Measurements from ENCODE around the gene WDR37. TPM values are rescaled to one million over a fixed set of nuclear protein-coding genes. Genes with fewer than 3 reads are reported as not detected.

WDR37 gene
- total RNA-seq, 1 experiment from 2014 or later = 9.6 TPM

- H3K27me3 ChIP-seq (ENCODE audit: control insufficient read depth, insufficient read depth, low read length) = no peaks in the 10 kb centered on the region
- POLR2A ChIA-PET = no interaction called here
- H3K4me3 ChIP-seq (ENCODE audit: low read depth in 2 of 2, low read length in 2 of 2) = no peak overlapping the region
- TF ChIP-seq CTCF (IDR thresholded peaks at IDR 0.05) (no peak), TCF7L2 (IDR thresholded peaks at IDR 0.05; ENCODE audit: low read depth, low read length) (no peak), SIN3A (IDR thresholded peaks at IDR 0.05; ENCODE audit: borderline replicate concordance, insufficient read depth, low read depth, low read length) (no peak), REST (IDR thresholded peaks at IDR 0.05; ENCODE audit: insufficient read depth in 1 of 2, low read depth in 2 of 2, low read length in 1 of 2) (no peak), POLR2AphosphoS5 (IDR thresholded peaks at IDR 0.05; ENCODE audit: low read depth, low read length) (no peak)
- no peaks in the 10 kb centered on the region for H3K9me3 ChIP-seq (ENCODE audit: control insufficient read depth, insufficient read depth, low read depth, low read length)
- ATAC-seq (peak; percentile 48), DNase-seq (ENCODE audit: low read depth, low spot score) (no peak)
- CTCF ChIA-PET = no interaction called here
- H3K27ac ChIP-seq (ENCODE audit: low read length) = no peak overlapping the region
- intact Hi-C loops (cut with micrococcal nuclease; ENCODE audit: unreplicated experiment) = no loop called here
- H3K4me1 ChIP-seq (ENCODE audit: control insufficient read depth, insufficient read depth, low read length) = no peaks in the 10 kb centered on the region
- BruUV-seq (replicated peaks) = no TSS peak
- in situ Hi-C loops (cut with HindIII; ENCODE audit: low pct_unique_long_range_greater_than_20kb, low sequenced_read_pairs) = no loop called here
- no peaks in the 10 kb centered on the region; the same call in 1 of the 2 replicates for H3K36me3 ChIP-seq (ENCODE audit: control insufficient read depth, insufficient read depth, low read length)
Observed at GRCh38 chr10:1074052-1074747, 18.0 kb downstream of the WDR37 start.

GRCh38 chr10:1074748-1075308 lies 18.6 kb downstream of the WDR37 start:
- Histone ChIP-seq H3K4me3 (ENCODE audit: low read depth in 2 of 2, low read length in 2 of 2) (no peak overlapping the region), H3K27ac (ENCODE audit: low read length) (no peak overlapping the region), H3K9me3 (ENCODE audit: control insufficient read depth, insufficient read depth, low read depth, low read length) (no peaks in the 10 kb centered on the region), H3K36me3 (ENCODE audit: control insufficient read depth, insufficient read depth, low read length) (no peaks in the 10 kb centered on the region; the same call in 1 of the 2 replicates), H3K4me1 (ENCODE audit: control insufficient read depth, insufficient read depth, low read length) (no peaks in the 10 kb centered on the region), H3K27me3 (ENCODE audit: control insufficient read depth, insufficient read depth, low read length) (no peaks in the 10 kb centered on the region)
- ChIA-PET POLR2A (interaction anchor here (0.6 kb wide), 1 partner anchor 11 kb away, joined by 5 read pairs; no protein-coding TSS in a partner anchor), CTCF (interaction anchor here (0.6 kb wide), 1 partner anchor 17 kb away, joined by 4 read pairs; no protein-coding TSS in a partner anchor)
- intact Hi-C loops (cut with micrococcal nuclease; ENCODE audit: unreplicated experiment) = no loop called here
- DNase-seq (ENCODE audit: low read depth, low spot score) = no peak
- peak; percentile 43; the same call in 1 of the 2 replicates for TF ChIP-seq CTCF (IDR thresholded peaks at IDR 0.05)
- no peak for TF ChIP-seq TCF7L2 (IDR thresholded peaks at IDR 0.05; ENCODE audit: low read depth, low read length)
- no peak for TF ChIP-seq POLR2AphosphoS5 (IDR thresholded peaks at IDR 0.05; ENCODE audit: low read depth, low read length)
- no peak for TF ChIP-seq REST (IDR thresholded peaks at IDR 0.05; ENCODE audit: insufficient read depth in 1 of 2, low read depth in 2 of 2, low read length in 1 of 2)
- BruUV-seq (replicated peaks) = no TSS peak
- ATAC-seq = peak; percentile 45; the same call in 1 of the 2 replicates
- in situ Hi-C loops (cut with HindIII; ENCODE audit: low pct_unique_long_range_greater_than_20kb, low sequenced_read_pairs) = no loop called here
